Measurements from ENCODE around the gene PAH.

DNA sequence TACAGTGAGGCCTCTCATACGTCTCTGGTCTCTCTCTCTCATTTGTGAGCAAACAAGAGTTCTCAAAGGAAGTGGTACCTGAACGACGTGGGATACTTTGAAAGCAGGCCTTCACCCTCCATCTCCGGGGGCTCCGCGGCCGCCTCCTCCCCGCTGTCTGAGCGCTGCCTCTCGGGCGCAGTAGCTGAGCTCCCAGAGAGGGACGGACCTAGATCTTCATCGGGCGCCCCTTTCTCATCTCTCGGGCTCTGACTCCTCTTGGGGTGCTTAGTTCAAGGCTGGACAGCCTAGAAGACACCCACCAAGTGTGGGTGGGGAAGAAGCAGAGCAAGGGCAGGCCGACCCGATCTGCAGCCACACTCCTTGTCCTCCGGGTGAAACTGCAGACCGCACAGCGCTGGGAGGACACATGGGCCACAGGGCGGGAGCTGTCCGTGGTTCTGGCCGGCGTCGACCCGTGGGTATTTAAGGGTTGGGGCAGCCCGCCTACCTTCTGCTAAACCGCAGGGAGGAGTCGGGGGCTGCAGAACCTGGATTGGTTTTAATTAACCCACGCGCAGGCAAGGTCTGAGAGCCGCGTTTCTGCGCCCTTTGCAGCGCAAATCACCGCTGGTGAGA is 92.7 kb downstream of the PAH start:
- TF ChIP-seq, protein P1, sequence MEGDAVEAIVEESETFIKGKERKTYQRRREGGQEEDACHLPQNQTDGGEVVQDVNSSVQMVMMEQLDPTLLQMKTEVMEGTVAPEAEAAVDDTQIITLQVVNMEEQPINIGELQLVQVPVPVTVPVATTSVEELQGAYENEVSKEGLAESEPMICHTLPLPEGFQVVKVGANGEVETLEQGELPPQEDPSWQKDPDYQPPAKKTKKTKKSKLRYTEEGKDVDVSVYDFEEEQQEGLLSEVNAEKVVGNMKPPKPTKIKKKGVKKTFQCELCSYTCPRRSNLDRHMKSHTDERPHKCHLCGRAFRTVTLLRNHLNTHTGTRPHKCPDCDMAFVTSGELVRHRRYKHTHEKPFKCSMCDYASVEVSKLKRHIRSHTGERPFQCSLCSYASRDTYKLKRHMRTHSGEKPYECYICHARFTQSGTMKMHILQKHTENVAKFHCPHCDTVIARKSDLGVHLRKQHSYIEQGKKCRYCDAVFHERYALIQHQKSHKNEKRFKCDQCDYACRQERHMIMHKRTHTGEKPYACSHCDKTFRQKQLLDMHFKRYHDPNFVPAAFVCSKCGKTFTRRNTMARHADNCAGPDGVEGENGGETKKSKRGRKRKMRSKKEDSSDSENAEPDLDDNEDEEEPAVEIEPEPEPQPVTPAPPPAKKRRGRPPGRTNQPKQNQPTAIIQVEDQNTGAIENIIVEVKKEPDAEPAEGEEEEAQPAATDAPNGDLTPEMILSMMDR (IDR thresholded peaks at IDR 0.05) = no peak
- TF ChIP-seq POLR2A (IDR thresholded peaks at IDR 0.05) = no peak

Data from right lobe of liver (tissue), 4 donors.